GM19467 (cell line): ENCODE results near the gene LPCAT1.
"Not testable (repeated sequence)": the region's sequence is repeated elsewhere in the genome, so short reads cannot be mapped to it uniquely, and the experiment has no call there.

Experiments used
- ATAC-seq: cut with Tn5 transposase; IDR thresholded peaks from one replicate; pipeline ENCODE4 v1.9.1; 2021; ENCODE audit warnings: mild to moderate bottlenecking, moderate library complexity; ENCODE audit not compliant: unreplicated experiment

Gene LPCAT1

DNA sequence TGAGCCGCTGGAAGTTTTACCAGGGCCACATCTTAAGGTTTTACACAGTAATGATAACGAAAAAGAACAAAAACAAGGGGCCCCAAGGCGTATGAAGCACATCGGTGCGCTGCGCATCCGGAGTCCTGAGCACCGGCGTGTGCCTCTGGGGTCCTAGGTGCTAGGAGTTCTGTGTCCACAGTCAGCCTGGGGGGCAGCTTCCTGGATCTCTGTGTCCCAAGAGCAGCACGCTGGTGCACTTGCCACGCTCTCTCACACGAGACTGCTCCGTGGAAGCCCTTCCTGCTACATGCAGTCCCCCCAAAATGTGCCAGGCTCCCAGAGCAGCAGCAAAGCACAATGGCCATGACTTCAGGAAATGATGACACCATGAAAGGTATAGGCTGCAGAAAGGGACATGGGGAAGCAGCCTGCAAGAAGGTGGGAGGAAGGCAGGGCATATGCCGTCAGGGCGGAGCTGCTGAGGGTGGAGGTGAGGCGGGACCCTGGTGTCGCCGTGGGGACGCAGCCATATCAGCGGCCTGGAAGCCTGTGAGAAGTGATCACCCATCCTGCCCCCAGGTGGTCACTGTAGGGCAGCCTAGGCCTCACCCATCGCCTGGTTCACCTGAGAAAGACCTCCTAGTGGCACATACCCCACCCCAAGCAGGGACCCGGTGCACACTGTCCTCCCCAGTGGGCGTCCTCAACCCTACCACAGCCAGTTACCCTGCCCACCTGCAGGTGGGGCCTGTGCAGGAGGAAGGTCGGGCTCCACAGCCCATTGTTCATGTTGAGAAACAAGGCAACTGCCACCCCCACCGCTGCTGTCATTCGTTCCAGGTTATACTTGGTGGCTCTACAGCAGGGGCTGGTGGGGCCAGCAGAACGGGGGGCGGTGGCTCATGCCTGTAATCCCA, 54.9 kb downstream of the LPCAT1 start:
- no peak for ATAC-seq

DNA sequence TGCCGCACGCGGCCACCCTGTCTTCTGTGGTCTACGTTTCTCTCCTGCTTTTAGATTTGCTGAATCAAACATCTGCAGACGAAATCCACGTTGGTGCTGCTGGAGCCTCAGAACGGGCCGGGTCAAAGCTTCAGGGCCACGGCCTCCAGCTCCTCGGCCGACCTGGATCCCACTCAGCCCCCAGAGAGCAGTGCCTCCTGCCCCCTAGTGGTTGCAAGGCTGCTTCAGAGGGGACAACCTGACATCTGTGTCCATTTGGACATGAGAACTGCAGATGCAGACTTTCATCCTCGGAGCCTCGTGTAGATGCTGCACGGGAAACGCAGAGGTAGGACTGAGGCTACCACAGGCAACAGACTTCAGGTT, 55.5 kb downstream of the LPCAT1 start:
- ATAC-seq = no peak

DNA sequence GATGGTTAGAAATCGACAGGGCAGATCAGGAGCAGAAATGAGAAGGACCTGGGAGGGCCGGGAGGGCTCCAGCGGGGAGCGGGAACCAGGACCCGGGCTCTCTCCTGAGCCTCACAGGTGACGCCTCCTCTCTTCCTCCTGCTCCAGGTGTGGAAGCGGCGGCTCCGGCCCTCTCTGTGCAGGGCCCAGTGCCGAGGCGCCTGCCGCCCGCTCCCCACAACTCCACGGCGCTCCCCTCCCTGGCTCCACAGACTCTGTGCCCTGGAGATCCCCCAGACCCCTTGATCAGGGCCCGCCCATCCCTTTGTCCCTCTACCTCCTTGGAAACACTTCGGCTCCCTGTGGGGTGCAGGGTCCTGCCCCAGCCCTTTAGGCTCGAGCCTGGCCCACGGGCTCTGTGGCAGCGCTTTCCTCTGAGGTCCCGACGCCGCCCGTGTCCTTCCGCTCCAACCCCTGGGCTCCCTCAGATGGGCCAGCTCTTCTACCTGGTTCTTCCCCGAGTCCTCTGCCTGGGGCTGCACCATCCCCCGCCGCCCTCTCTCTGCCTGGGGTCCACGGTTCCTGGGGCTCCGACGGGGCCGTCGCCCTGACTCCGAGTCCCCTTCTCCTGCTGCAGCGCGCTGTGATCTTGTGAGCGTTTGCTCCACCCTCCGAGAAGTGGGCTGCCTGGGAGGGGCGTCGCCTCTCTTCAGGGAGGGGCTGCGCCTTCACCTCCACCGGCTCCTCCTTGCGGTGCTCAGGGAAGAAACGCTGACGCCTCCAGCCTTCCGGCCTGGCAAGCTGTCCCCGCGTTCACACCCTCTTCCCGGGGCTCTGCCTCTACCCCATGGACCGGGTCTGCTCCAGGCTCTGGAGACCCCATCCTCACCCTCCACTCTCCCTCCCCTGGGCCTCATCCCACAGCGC, 56.2 kb downstream of the LPCAT1 start:
- no peak for ATAC-seq

DNA sequence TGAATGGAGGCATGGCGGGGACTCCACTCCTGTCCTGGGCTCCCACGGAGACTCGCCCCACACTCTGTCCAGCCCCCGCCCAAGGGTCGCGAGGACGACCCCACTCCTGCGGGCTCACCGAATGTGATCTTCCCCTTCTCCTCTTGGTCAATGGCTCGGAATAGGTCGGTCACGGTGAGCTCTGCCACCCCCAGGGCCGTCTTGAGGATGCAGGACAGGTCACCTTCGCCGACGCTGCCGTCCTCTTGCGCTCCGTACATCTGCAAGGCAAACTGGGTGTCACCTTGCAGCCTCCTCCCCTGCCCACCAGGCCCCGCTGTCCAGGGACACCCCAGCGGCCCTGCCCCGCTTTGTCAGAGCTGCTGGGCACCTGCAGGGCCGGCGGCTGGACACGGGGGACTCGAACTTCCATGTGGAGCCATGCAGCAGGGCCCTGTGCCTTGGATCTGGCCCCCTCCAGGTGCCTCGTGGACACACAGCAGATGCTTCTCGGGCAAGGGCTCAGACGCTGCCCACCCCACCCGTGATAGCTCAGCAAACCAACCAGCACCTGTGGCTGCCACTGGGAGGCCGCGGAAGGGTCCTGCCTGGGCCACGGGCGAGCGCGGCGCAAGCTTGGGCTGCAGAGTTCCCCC, 57.0 kb downstream of the LPCAT1 start:
- no peak for ATAC-seq

DNA sequence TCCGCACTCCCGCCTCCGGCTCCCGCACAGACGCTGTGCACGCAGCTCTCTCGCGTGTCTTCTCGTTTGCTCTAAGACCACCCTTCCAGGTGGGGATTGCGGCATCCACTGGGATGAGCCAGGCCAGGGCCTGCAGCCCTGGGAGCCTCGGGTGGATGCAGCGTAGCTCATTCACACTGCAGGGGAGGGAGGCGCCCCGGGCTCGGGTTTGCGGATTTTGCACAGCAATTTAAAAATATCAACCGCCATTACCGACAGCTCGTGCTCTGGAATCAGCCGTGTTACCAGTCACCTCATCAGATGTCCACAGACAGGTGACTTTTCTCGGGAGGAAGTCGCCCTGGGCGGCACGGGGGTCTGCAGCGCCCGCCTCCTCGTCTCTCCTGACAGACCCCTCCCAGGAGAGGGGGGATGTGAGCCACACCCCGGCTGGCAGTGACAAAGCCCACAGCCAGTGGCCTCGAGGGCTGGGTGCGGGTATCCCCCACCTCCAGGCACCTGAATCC, 57.7 kb downstream of the LPCAT1 start:
- ATAC-seq = no peak

DNA sequence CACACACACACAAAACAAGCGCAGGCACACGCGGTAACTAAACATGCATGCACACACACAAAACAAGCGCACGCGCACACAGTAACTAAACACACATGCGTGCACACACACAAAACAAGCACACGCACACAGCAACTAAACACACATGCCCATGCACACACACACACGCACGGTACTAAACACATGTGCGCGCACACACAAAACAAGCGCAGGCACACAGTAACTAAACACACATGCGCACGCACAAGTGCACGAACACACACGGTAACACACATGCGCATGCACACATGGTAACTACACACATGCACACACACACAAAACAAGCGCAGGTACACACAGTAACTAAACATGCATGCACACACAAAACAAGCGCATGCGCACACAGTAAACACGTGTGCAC, 58.6 kb downstream of the LPCAT1 start:
- ATAC-seq = no peak

DNA sequence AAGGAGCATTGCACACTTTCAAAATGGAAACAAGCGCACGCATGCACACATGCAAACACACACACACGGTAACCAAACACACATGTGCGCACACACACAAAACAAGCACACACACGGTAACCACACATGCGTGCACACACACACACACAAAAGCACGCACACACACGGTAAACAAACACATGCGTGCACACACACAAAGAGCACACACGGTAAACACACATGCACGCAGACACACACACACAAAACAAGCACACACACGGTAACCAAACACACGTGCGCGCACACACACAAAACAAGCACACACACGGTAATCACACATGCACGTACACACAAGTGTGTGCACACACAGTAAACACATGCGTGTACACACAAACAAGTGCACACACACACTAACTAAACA, 59.2 kb downstream of the LPCAT1 start:
- ATAC-seq = no peak

DNA sequence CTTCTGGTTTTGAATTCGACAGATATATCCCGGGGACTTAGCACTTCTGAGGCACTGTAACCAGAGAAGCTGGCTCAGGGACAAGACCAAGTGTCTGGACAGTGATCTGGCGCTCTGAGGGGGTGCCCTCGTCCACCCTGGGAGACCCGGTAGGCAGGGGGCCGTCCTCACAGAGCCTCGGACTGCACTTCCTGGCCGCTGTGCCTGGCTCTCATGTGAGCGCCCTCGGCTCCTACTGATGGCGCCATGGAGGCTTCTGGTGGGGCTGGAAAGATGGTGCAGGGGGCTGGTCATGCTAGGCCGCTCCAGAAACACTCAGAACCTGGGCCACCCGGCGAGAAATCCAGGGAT, 59.7 kb downstream of the LPCAT1 start:
- ATAC-seq = no peak

DNA sequence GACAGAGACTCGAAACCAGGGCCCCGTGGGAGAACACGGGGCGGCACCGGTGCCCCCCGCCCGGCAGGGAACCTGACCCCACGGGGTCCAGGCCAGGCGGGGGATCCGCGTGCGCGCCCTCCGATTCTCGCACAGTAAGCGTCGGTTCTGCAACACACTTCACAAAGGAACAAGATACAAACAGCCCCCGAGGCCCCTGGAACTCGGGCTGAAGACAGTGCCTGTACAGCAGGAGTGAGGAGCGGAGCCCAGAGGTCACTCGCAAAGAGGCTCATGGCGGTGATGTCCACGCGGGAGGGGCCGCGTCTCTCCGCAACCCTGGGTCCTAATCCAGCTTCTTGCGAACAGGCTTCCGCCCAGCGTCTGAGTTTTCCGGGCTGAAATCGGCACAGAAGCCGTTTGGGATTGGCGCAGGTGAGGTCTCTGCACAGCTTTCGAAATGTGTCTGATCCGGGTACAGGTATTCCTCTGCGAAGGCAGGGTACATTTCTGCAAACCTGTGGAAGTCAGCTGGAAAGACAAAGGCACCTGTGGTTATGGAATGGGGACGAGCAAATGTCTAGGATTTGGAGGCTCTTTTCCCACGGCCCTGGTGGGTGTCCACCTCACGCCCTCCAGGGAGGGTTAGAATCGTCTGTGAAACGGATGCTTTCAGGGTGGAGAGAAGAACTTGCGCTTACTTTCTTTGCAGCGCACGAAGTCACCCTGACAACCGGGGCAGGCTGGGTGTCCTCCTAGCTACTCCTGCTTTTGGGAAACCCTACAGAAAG, 60.2 kb downstream of the LPCAT1 start:
- no peak for ATAC-seq

DNA sequence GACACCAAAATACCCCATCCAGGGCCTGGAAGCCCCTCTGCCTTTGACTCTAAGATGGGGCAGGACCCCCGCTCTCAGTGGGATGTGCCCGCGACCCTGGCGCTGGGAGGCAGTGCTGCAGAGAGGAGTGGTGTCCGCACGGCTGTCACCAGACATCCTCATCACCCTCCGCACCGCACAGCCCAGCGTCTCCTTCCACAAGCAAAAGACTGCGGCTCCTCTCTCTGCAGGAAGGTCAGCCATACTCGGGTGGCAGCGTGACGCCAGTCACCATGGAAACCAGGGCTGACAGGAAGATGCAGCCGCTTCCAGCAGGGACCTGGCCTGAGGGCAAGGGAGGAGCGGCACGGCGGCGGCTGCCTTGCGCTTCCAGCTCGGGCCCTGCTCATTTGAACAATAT, 61.4 kb downstream of the LPCAT1 start:
- no peak for ATAC-seq

DNA sequence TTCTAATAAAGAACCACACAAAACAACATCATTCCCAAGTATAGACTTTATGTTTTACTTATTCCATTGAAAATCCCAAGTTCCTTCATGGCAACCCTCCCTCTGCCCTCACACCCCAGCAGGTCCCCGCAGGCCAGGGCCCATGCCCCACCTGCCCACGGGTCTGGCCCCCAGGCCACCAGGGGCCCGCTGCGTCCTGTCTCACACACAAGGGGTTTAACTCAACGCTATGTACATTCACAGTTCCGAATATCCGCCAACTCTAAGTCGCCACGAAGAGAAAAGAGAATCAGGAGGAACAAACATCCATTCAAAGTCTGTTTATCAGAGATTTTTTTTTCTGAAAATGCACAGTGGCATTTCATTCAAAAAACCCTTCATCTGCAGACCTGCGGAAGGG, 62.4 kb downstream of the LPCAT1 start:
- ATAC-seq = no peak

DNA sequence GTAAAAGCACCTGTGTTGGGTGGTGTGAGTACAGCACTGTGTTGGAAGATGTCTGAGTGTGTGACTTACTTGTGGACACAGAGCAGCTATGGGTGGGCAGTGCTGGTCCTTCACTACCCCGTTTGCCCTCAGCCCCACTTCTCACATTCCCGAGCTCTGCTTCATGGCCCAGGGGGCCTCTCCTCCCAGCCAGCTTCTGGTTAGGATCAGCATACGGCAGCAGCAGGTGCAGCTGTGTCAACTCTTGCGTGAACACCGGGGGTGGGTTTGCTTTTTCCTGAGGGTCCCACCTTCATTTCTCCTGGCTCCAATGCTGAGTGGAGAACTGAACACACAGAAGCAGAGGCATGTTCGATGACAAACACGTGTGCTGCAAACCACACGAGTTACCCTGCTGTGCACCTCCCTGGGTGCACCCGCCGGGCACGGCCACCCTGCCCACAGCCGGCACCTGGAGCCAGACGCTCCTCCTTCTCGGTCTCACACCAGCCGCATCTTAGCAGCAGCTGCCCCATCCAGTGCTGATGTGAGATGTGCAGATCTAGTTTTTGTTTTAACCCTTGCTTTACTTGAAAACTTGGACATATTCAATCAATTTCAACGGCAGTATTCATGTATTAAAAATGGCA, 63.6 kb downstream of the LPCAT1 start:
- ATAC-seq = no peak

DNA sequence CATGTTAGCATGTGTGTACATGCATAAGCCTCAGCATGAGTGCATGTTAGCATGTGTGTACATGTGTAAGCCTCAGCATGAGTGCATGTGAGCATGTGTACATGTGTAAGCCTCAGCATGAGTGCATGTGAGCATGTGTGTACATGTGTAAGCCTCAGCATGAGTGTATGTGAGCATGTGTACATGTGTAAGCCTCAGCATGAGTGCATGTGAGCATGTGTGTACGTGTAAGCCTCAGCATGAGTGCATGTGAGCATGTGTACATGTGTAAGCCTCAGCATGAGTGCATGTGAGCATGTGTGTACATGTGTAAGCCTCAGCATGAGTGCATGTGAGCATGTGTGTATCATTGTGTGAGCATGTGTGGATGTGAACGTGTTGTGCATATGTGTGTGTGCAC, 64.3 kb downstream of the LPCAT1 start:
- not testable (repeated sequence) for ATAC-seq

DNA sequence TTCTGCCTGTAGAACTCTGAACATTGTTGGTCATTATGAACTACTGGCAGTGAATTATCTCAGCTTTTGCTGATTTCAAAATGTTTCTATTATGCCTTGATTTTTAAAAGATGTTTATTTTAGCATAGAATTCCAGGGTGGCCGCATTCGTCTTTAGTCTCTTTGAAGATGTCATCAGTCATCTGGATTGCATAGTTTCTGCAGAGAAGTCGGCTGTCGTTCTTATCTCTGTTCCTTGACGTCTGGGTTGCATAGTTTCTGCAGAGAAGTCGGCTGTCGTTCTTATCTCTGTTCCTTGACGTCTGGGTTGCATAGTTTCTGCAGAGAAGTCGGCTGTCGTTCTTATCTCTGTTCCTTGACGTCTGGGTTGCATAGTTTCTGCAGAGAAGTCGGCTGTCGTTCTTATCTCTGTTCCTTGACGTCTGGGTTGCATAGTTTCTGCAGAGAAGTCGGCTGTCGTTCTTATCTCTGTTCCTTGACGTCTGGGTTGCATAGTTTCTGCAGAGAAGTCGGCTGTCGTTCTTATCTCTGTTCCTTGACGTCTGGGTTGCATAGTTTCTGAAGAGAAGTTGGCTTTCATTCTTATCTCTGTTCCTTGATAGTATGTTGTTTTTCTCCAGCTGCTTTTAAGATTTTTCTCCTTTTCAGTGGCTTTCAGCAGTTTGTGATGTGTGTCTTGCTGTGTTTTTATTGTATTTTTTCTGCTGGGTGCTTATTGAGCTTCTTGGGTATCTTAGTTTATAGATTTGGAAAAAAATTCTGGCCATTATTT, 67.5 kb downstream of the LPCAT1 start:
- not testable (repeated sequence) for ATAC-seq

DNA sequence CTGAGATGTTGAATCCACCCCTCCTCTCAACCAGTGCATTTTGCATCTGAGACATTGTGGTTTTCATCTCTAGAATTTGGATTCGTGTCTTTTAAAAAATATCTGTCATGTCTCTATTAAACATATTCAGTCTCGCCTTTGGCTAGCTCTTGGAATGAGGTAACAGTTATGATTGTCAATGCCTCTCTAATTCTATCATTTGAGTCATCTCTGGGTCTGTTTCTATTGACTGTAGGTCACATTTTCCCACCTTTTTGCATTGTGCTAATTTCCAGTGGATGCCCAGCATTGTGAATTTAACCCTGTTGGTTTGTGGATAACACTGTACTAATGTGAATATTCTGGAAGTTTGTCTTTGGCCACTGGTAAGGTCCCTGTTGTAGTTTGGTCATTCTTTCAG, 70.1 kb downstream of the LPCAT1 start:
- no peak for ATAC-seq

DNA sequence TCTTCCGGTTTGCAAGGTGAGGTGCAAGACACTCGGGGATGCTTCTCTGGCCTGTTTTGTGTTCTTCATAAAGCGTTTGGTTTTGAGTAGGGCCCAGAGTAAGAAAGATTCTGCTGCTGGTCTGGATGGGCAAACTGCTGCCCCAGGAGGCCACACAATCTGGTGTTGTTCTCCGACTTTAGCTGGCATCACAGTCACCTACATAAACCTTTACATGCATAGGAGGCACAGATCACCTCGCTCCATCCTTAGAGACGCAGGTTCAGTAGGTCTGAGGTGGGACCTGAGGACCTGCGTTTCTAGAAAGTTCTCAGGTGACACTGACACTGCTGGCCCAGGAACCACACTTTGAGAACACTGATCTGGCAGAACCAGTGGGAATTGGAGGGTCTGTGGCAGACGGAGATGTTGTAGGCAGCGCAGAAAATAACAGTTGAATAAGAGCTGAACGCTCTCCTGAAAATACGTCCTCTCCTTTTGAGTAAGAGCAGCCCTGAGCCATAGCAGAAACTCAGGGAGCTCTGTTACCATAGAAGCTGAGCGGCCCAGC, 74.6 kb downstream of the LPCAT1 start:
- no peak for ATAC-seq

DNA sequence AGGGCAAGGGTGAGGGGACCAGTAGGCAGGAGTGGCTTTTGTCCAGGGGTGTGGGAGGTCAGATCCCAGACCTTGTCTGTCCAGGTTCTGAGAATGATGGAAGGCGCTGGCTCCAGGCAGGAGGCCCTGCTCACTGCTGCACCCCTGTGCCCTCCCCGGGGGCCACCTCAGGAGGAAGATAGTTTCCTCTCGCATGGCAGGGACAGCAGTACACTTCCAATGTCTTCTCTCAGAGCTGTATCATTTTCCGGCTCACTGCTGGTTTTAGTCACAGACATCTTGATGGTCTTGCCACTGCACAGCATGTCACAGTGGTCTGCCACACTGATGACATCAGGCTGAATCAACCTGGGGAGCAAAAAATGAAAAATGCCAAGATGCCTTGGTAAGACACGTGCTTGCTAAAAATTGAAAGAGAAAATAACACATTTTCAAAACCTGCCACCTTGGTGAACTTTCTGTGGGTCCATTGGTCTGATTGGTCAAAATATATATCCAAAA, 75.2 kb downstream of the LPCAT1 start:
- no peak for ATAC-seq

DNA sequence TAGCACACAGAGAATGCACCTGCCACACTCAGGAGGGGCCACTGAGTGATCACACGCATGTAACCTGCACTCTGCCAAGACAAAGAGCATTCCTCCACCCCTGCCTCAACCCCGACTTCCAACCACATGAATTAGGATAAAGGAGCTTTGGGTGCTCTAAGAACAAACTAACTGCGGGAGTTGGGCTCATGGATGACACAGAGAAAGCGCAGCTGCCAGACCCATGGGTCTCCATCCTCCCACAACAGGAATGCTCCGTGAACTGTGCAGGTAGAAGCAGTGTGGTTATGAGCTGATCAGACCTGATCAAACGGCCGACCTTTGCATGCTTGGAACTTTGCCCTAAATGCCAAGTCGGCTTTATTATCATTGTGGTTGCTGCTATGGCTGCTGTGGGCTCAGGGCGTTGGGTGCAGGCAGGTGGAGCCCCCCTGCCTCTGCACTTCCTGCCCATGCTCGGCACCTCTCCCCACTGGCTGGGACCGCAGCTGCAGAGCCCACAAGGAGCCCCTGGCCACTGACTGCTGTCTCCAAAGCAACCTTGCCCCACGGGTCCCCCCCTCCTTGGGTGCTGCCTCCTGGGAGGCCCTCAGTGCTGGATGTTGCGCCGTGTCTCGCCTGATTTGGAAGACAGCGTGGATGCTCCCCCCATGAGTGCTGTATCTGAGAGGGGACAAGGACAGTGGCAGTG, 75.9 kb downstream of the LPCAT1 start:
- no peak for ATAC-seq
